Brain microvascular endothelial cell (primary cell): ENCODE results near the gene CYP2W1.
A peak's percentile ranks its signal among the peaks of the same experiment; 100 is the strongest.

Experiments used
- DNase-seq: peaks from one replicate; pipeline ENCODE4 v3.0.0-alpha.2; 2020
- H3K27ac ChIP-seq: fragments of 250-450 bp; sonication (Bioruptor Pico); 2 replicates; pipeline ENCODE4 v1.5.1; 2020; ENCODE audit warnings: mild to moderate bottlenecking, moderate library complexity
- H3K27me3 ChIP-seq: fragments of 250-450 bp; sonication (Bioruptor Pico); replicated peaks from 2 replicates; pipeline ENCODE4 v1.5.1; 2020; ENCODE audit warnings: mild to moderate bottlenecking
- H3K36me3 ChIP-seq: fragments of 250-450 bp; sonication (Bioruptor Pico); replicated peaks from 2 replicates; pipeline ENCODE4 v1.5.1; 2020; ENCODE audit warnings: mild to moderate bottlenecking
- H3K4me3 ChIP-seq: 2 replicates; pipeline ENCODE4 v1.5.1; 2011; ENCODE audit warnings: low read depth, mild to moderate bottlenecking, control low read depth, low read length, moderate library complexity
- CTCF ChIP-seq: IDR thresholded peaks from 2 replicates; pipeline ENCODE4 v1.5.1; 2011; ENCODE audit warnings: low read depth, mild to moderate bottlenecking, moderate library complexity, low read length, control low read depth, inconsistent platforms; ENCODE audit errors: missing control alignments
- in situ Hi-C: cut with HindIII; loops from 2 replicates; pipeline ENCODE4 v1.10.0; 2017; ENCODE audit warnings: low sequenced_read_pairs, low pct_ligation_motif_present

CYP2W1 gene

GRCh38 chr7:983004-983615 lies at the start of gene CYP2W1:
CYP2W1 (plus strand) TSS chr7:983181; CDS start chr7:983212, 31 bp downstream.
- no peak for TF ChIP-seq CTCF
- Histone ChIP-seq H3K4me3 (no peak within 1 kb of the TSS), H3K27ac (no peak within 1 kb of the TSS), H3K36me3 (no peaks in the 10 kb centered on the region), H3K27me3 (no peaks in the 10 kb centered on the region)
- in situ Hi-C loops, result no loop called here
- no peak for DNase-seq

GRCh38 chr7:934469-935163 lies 48.4 kb upstream of the CYP2W1 start:
- Histone ChIP-seq H3K4me3 (no peak overlapping the region), H3K27ac (no peak overlapping the region), H3K36me3 (no peaks in the 10 kb centered on the region), H3K27me3 (no peaks in the 10 kb centered on the region)
- TF ChIP-seq CTCF, result no peak
- in situ Hi-C loops, result no loop called here
- DNase-seq, result no peak

- in situ Hi-C loops, result no loop called here
- H3K27me3 ChIP-seq, result no peaks in the 10 kb centered on the region
- H3K36me3 ChIP-seq, result no peaks in the 10 kb centered on the region
- H3K27ac ChIP-seq, result no peak overlapping the region
- no peak for DNase-seq
- no peak overlapping the region for H3K4me3 ChIP-seq
- no peak for TF ChIP-seq CTCF
Measured at GRCh38 chr7:935164-935873, 47.7 kb upstream of the CYP2W1 start.

- Histone ChIP-seq H3K27me3 (no peaks in the 10 kb centered on the region), H3K27ac (peak overlapping the region; percentile 28), H3K4me3 (no peak overlapping the region), H3K36me3 (no peaks in the 10 kb centered on the region)
- in situ Hi-C loops, result no loop called here
- DNase-seq, result no peak
- no peak for TF ChIP-seq CTCF
Measured at GRCh38 chr7:935874-936385, 47.1 kb upstream of the CYP2W1 start.

GRCh38 chr7:936386-937054 lies 46.5 kb upstream of the CYP2W1 start:
- no peak for TF ChIP-seq CTCF
- peak overlapping the region; percentile 62 for H3K27ac ChIP-seq
- H3K36me3 ChIP-seq, result no peaks in the 10 kb centered on the region
- DNase-seq, result peak; percentile 68
- no peak overlapping the region for H3K4me3 ChIP-seq
- H3K27me3 ChIP-seq, result no peaks in the 10 kb centered on the region
- in situ Hi-C loops, result no loop called here
